Measurements from ENCODE around the gene ZNF230. TPM values are rescaled to one million over a fixed set of nuclear protein-coding genes. Genes with fewer than 3 reads are reported as not detected.

The ZNF230 gene
- polyA plus RNA-seq, 1 donor (not counting 4 experiments of a cell fraction or from before 2014, with no cell fraction given) = 2.9 TPM

- Histone ChIP-seq H3K27me3 (ENCODE audit: control insufficient read depth, extremely low read depth, insufficient read depth, low read length) (no peaks in the 10 kb centered on the region), H4K20me1 (ENCODE audit: control insufficient read depth, extremely low read depth, insufficient read depth, low read length) (no peaks in the 10 kb centered on the region), H3K4me1 (ENCODE audit: control insufficient read depth, extremely low read depth, insufficient read depth, low read length) (no peaks in the 10 kb centered on the region), H3K4me3 (ENCODE audit: control insufficient read depth in 2 of 3, extremely low read depth in 1 of 3, insufficient read depth in 2 of 3, low read depth in 1 of 3, low read length in 3 of 3) (no peak overlapping the region), H2AFZ (ENCODE audit: control insufficient read depth, low read length) (no peak overlapping the region), H3K27ac (ENCODE audit: control insufficient read depth, insufficient read depth, low read length) (no peak overlapping the region), H3K9me3 (ENCODE audit: control insufficient read depth, low read depth, low read length) (peaks cover 12% of the 10 kb centered on the region), H3K9me1 (ENCODE audit: control insufficient read depth, extremely low read depth, insufficient read depth, low read length) (no peaks in the 10 kb centered on the region), H3K79me2 (ENCODE audit: control insufficient read depth, insufficient read depth, low read length) (no peaks in the 10 kb centered on the region), H3K4me2 (ENCODE audit: control insufficient read depth, extremely low read depth, insufficient read depth, low read depth, low read length) (no peak overlapping the region), H3K36me3 (ENCODE audit: control insufficient read depth in 2 of 2, extremely low read depth in 1 of 2, insufficient read depth in 2 of 2, low read length in 2 of 2) (peaks cover 21 to 24% of the 10 kb centered on the region in 2 experiments), H3K9ac (ENCODE audit: control insufficient read depth, extremely low read depth, insufficient read depth, low read length) (no peak overlapping the region)
- FAIRE-seq (no peak), DNase-seq (ENCODE audit: low read depth, low spot score) (no peak)
- dilution Hi-C loops (cut with MboI; ENCODE audit: extremely low pct_ligation_motif_present, low sequenced_read_pairs) = no loop called here
- no peak for TF ChIP-seq EZH2 (IDR thresholded peaks at IDR 0.05; ENCODE audit: low read length)
- no peak for TF ChIP-seq CTCF (optimal IDR thresholded peaks at IDR 0.05 in 1 of 3, IDR thresholded peaks at IDR 0.05 in 1 of 3, conservative IDR thresholded peaks at IDR 0.05 in 1 of 3; ENCODE audit: extremely low read depth in 1 of 3, insufficient read depth in 2 of 3, low read length in 3 of 3)
Measured at GRCh38 chr19:44010468-44010867, 7.7 kb downstream of the ZNF230 start.

GRCh38 chr19:44019498-44019897 lies 16.7 kb downstream of the ZNF230 start:
- TF ChIP-seq EZH2 (IDR thresholded peaks at IDR 0.05; ENCODE audit: low read length) = no peak
- TF ChIP-seq CTCF (optimal IDR thresholded peaks at IDR 0.05 in 1 of 3, IDR thresholded peaks at IDR 0.05 in 1 of 3, conservative IDR thresholded peaks at IDR 0.05 in 1 of 3; ENCODE audit: extremely low read depth in 1 of 3, insufficient read depth in 2 of 3, low read length in 3 of 3) = no peak
- Histone ChIP-seq H3K36me3 (ENCODE audit: control insufficient read depth in 2 of 2, extremely low read depth in 1 of 2, insufficient read depth in 2 of 2, low read length in 2 of 2) (no peaks in the 10 kb centered on the region), H4K20me1 (ENCODE audit: control insufficient read depth, extremely low read depth, insufficient read depth, low read length) (no peaks in the 10 kb centered on the region), H3K4me3 (ENCODE audit: control insufficient read depth in 2 of 3, extremely low read depth in 1 of 3, insufficient read depth in 2 of 3, low read depth in 1 of 3, low read length in 3 of 3) (no peak overlapping the region), H3K9ac (ENCODE audit: control insufficient read depth, extremely low read depth, insufficient read depth, low read length) (no peak overlapping the region), H3K9me1 (ENCODE audit: control insufficient read depth, extremely low read depth, insufficient read depth, low read length) (no peaks in the 10 kb centered on the region), H3K9me3 (ENCODE audit: control insufficient read depth, low read depth, low read length) (no peaks in the 10 kb centered on the region), H3K4me2 (ENCODE audit: control insufficient read depth, extremely low read depth, insufficient read depth, low read depth, low read length) (no peak overlapping the region), H3K79me2 (ENCODE audit: control insufficient read depth, insufficient read depth, low read length) (no peaks in the 10 kb centered on the region), H2AFZ (ENCODE audit: control insufficient read depth, low read length) (no peak overlapping the region), H3K27ac (ENCODE audit: control insufficient read depth, insufficient read depth, low read length) (no peak overlapping the region), H3K27me3 (ENCODE audit: control insufficient read depth, extremely low read depth, insufficient read depth, low read length) (no peaks in the 10 kb centered on the region), H3K4me1 (ENCODE audit: control insufficient read depth, extremely low read depth, insufficient read depth, low read length) (no peaks in the 10 kb centered on the region)
- DNase-seq (ENCODE audit: low read depth, low spot score) (no peak), FAIRE-seq (no peak)
- dilution Hi-C loops (cut with MboI; ENCODE audit: extremely low pct_ligation_motif_present, low sequenced_read_pairs) = no loop called here

All from keratinocyte (primary cell).